Measurements from ENCODE around the gene POU5F2. TPM values are rescaled to one million over a fixed set of nuclear protein-coding genes. Genes with fewer than 3 reads are reported as not detected.

POU5F2 gene
- total and polyA plus RNA-seq, 2 of the 4 experiments (the other 2 are of a cell fraction): 0.02 to 1.1 TPM

DNA sequence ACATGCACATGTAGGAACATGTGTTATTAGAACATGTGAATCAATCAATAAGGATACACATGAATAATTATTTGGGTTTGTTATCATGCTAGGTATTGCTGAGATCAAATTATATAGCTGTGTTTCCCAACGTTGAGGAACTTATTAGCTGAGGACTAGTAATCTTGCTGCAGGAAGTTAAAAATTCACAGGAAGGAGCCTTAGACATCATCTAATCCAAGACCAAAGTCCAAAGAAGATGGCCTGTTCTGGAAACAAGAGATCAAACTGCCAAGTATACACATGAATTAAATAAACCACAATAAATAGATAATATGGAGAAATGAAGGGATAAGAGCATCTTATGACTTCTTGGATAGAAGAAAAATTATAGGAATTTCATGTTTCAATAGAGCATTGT is 19.9 kb downstream of the POU5F2 start:
- POLR2A ChIA-PET (ENCODE audit: unreplicated experiment): no interaction called here
- no TSS peak for BruUV-seq (replicated peaks)
- WGBS, 2 experiments (ENCODE audit: extremely low coverage in 2 of 2, insufficient read length in 1 of 2): no CpG with 5 or more reads among the region's 1 CpG

More for the DNA sequence above, 19.9 kb downstream of the POU5F2 start:
- Histone ChIP-seq H3K9ac (ENCODE audit: low read depth, low read length) (no peak overlapping the region), H4K20me1 (ENCODE audit: insufficient read depth, low read length) (no peaks in the 10 kb centered on the region), H2AK9ac (replicated peaks; ENCODE audit: low read depth, low read length, poor library complexity) (no peak overlapping the region), H3K4me3 (ENCODE audit: insufficient read depth, low read depth, low read length) (no peak overlapping the region), H3K4me1 (ENCODE audit: control insufficient read depth, insufficient read depth, low read length) (peaks cover 2% of the 10 kb centered on the region), H2BK15ac (ENCODE audit: low read depth, low read length) (no peak overlapping the region), H3K27me3 (ENCODE audit: control insufficient read depth, insufficient read depth, low read length) (no peaks in the 10 kb centered on the region), H2BK20ac (ENCODE audit: low read depth, low read length) (no peak overlapping the region), H3K27ac (ENCODE audit: insufficient read depth, low read length) (no peak overlapping the region), H2AFZ (replicated peaks; ENCODE audit: low read length, poor library complexity) (no peak overlapping the region), H3K9me1 (ENCODE audit: insufficient read depth, low read length) (no peaks in the 10 kb centered on the region), H3K79me1 (ENCODE audit: low read depth in 1 of 2, low read length in 2 of 2) (no peaks in the 10 kb centered on the region), H3K9me3 (ENCODE audit: control insufficient read depth, insufficient read depth, low read length) (no peaks in the 10 kb centered on the region), H3K4ac (ENCODE audit: low read depth, low read length) (no peak overlapping the region), H3K18ac (ENCODE audit: low read depth, low read length) (no peak overlapping the region), H4K8ac (ENCODE audit: low read depth in 2 of 2, low read length in 2 of 2) (no peak overlapping the region), H3K14ac (replicated peaks; ENCODE audit: low read depth, low read length) (no peak overlapping the region), H2AK5ac (ENCODE audit: low read depth, low read length) (no peak overlapping the region), H3K23ac (ENCODE audit: low read depth, low read length) (no peak overlapping the region), H3K56ac (ENCODE audit: extremely low read depth, insufficient read depth, low read length) (no peak overlapping the region), H3K36me3 (ENCODE audit: control insufficient read depth, insufficient read depth, low read length) (no peaks in the 10 kb centered on the region), H3K4me2 (ENCODE audit: low read depth, low read length) (no peak overlapping the region), H2BK120ac (ENCODE audit: low read depth, low read length) (no peak overlapping the region), H2BK5ac (ENCODE audit: low read depth, low read length, poor library complexity, severe bottlenecking) (no peak overlapping the region), H4K5ac (ENCODE audit: low read depth, low read length) (no peak overlapping the region), H4K91ac (ENCODE audit: insufficient read depth, low read depth, low read length) (no peak overlapping the region)
- in situ Hi-C loops (cut with MboI; ENCODE audit: low sequenced_read_pairs) (no loop called here), dilution Hi-C loops (cut with HindIII; ENCODE audit: low sequenced_read_pairs, unreplicated experiment) (no loop called here), intact Hi-C loops (cut with micrococcal nuclease) (loop anchor here (5.0 kb wide), 1 partner anchor 99 kb away; no protein-coding TSS in a partner anchor)
- ATAC-seq (ENCODE audit: low read depth): no peak
- CTCF ChIA-PET: no interaction called here
- TF ChIP-seq POLR2A (IDR thresholded peaks at IDR 0.05; ENCODE audit: low read depth, low read length): no peak
- TF ChIP-seq FOS (IDR thresholded peaks at IDR 0.05; ENCODE audit: low read depth, low read length): no peak
- DNase-seq: no peak

Measured in IMR-90 (cell line).